GM12873 (cell line): ENCODE measurements around the gene TSEN2.

Experiments
- TF ChIP-seq, protein P1 (sequence below): IDR thresholded peaks from 2 replicates; pipeline ENCODE4 v1.5.1; 2012; ENCODE audit warnings: low read depth, mild to moderate bottlenecking, moderate library complexity, low read length, control low read depth; ENCODE audit not compliant: insufficient read depth; ENCODE audit errors: missing control alignments

Gene TSEN2

DNA sequence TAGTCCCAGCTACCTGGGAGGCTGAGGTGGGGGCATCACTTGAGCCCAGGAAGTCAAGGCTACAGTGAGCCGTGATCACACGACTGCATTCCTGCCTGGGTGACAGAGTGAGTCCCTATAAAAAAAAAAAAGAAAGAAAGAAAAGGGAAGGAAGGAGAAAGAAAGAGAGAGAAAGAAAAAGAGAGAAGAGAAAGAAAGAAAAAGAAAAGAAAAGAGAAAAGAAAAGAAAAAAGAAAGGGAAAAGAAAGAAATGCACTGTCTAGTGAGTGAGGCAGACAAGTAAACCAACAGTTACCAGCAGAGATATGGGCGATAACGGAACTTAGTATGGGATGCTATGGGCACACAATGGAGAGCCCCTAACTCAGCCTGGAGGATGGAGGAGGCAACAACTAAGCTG is 37.2 kb upstream of the TSEN2 start:
- TF ChIP-seq, protein P1, sequence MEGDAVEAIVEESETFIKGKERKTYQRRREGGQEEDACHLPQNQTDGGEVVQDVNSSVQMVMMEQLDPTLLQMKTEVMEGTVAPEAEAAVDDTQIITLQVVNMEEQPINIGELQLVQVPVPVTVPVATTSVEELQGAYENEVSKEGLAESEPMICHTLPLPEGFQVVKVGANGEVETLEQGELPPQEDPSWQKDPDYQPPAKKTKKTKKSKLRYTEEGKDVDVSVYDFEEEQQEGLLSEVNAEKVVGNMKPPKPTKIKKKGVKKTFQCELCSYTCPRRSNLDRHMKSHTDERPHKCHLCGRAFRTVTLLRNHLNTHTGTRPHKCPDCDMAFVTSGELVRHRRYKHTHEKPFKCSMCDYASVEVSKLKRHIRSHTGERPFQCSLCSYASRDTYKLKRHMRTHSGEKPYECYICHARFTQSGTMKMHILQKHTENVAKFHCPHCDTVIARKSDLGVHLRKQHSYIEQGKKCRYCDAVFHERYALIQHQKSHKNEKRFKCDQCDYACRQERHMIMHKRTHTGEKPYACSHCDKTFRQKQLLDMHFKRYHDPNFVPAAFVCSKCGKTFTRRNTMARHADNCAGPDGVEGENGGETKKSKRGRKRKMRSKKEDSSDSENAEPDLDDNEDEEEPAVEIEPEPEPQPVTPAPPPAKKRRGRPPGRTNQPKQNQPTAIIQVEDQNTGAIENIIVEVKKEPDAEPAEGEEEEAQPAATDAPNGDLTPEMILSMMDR, result no peak

DNA sequence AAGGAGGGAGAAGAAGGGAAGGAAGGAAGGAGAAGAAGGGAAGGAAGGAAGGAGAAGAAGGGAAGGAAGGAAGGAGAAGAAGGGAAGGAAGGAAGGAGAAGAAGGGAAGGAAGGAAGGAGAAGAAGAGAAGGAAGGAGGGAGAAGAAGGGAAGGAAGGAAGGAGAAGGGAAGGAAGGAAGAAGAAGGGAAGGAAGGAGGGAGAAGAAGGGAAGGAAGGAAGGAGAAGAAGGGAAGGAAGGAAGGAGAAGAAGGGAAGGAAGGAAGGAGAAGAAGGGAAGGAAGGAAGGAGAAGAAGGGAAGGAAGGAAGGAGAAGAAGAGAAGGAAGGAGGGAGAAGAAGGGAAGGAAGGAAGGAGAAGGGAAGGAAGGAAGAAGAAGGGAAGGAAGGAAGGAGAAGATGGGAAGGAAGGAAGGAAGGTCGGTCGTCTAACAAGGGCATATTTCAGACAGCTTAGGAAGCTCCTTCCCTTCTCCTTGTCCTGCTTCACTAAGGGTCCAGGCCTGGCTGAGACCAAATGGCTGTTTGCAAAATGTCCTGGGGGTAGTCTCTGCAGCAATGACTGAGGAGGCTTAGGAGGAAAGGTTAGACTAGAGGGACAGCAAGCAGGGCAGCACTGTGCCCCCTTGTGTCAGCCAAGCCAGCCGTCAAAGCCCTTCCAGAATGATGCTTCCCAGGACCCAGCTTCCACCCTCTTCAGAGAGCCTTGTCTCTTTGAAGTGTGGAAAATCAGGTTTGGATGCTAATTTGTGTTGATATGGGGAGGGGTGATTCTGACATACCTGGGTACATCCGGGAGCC is 35.7 kb upstream of the TSEN2 start:
- TF ChIP-seq, protein P1, result peak; percentile 7

DNA sequence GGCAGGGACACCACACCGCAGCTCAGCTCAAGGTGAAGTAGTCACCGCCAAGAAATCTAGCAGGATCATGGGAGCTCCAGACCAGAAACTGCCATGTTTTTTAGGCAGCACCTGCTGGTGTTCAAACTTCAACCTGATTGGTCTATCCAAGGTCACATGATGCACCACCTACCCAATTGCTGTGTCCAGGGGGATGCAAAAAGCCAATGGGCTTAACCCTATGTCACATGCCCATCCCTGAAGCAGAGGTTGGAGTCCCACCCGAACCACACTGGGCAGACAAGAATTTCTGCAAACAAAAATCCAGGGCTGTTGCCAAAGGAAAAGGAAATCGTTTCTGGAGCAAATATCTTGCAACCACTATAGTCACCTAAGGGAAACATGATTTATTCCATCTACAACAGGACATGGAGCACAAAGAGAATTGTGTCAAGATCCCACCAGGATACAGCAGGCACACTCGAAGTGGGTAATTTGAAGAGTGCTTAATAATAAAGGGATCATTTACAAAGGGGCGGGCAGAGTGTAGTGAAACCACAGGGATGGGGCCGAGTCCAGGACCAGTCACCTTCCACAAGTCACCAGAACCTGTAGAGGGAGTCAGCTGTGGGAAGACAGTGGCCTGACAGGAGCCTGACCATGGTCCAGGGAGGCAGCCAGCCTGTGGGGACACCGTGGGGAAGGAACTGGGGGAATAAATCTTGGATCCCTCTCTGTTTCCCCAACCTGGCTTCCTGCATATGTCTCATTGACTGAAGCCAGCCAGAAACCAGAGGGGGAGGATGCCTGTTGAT is 34.2 kb upstream of the TSEN2 start:
- TF ChIP-seq, protein P1, result no peak

DNA sequence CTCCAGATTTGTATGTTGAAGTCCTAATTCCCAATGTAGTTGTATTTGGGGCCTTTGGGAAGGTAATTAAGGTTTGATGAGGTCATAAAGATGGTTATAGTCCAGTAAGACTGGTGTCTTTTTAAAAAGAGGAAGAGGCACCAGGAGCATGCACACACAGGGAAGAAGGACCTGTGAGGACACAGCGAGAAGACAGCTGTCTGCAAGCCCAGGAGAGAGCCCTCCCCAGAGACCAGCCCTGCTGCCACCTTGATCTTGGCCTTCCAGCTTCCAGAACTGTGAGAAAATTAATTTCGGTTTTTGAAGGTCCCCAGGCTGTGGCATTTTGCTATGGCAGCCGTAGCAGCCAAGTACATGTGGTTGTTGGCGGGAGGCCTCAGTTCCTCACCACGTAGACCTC is 32.8 kb upstream of the TSEN2 start:
- TF ChIP-seq, protein P1, result no peak

DNA sequence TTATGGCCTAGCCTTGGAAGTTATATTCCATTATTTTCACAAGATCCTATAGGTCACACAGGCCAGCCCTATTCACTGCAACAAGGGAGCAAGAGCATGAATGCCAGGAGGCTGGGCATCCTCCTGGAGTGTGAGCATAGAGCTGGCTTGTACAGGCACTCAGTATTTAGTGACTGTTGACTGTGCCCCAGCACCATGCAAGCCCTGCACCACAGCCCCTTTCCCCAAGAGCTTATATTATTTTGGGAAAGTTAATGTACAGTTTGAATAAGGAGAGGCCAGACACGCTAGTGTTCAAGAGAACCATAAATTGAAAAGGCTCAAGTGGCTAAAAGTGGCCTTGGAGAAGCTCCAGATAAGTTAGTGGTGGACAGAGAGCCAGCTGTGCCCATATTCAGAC is 32.3 kb upstream of the TSEN2 start:
- TF ChIP-seq, protein P1, result no peak

DNA sequence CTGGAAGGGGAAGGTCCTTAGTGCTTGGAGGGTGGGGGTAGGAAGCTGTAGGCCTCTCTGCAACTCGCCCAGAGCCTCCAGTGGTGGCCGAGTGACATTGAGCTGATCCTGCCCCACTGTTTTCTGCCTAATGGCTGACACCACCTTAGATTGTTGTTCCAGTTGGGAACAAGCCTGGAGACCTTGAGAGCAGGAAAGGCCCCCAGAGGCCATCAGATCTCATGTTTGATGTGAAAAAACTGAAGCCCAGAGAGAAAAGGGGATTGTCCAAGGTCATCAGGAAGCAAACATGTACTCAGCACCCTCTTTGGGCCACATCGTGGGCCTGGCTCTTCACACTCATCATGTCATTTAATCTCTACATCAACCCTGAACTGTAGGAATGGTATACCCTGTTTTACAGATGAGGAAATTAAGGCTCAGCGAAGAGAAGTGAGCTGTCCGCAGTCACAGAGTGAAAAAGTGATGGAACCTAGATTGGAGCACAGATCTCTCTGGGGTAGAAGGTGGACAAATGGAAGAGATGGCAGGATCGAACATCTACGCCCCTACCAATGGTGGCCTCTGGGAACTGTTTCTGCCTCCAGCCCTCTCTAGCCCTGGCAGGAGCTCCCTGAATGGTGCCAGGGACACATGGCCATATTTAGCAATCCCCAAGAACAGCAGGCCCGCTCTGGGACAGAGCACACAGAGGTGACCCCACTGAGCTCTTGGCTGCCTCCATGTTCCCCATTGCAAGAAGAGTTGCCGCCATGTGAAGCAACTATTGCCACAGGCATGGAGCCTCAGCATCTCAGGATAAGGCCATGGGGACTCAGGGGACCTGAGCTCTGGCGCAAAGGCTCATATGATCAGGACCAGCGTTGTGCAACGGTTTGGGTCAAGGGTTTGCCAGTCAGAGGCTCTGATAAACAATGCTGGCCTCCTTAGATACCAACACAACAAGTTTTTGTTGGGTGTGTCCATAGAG is 31.6 kb upstream of the TSEN2 start:
- TF ChIP-seq, protein P1, result no peak
